ENCODE data around the gene IDH1. TPM values are rescaled to one million over a fixed set of nuclear protein-coding genes. Genes with fewer than 3 reads are reported as not detected.
A peak's percentile ranks its signal among the peaks of the same experiment; 100 is the strongest.

Gene IDH1
- total and polyA plus RNA-seq, 2 of the 13 experiments (the other 11 are each of a cell fraction or from before 2014, with no cell fraction given) = 312 to 1,077 TPM

GRCh38 chr2:208265801-208266552 lies 11.1 kb upstream of the IDH1 start, which contains the start of gene PIKFYVE (continued):
- TF ChIP-seq ZBTB40 (IDR thresholded peaks at IDR 0.05) (no peak), ZBTB40 (CRISPR knock-in tag; IDR thresholded peaks at IDR 0.05) (peak; percentile 73; the same call in 1 of the 2 replicates), ZNF275 (CRISPR knock-in tag; IDR thresholded peaks at IDR 0.05; ENCODE audit: borderline replicate concordance) (peak; percentile 47; the same call in 1 of the 2 replicates), TERF1 (CRISPR knock-in tag; IDR thresholded peaks at IDR 0.05) (no peak), ATF7-NPFF (CRISPR knock-in tag; IDR thresholded peaks at IDR 0.05; ENCODE audit: low read depth) (peak; percentile 57; the same call in 1 of the 2 replicates), ZNF432 (CRISPR knock-in tag; IDR thresholded peaks at IDR 0.05; ENCODE audit: borderline replicate concordance) (no peak), NFKBIZ (CRISPR knock-in tag; IDR thresholded peaks at IDR 0.05) (peak; percentile 64), SP2 (CRISPR knock-in tag; IDR thresholded peaks at IDR 0.05) (no peak), ZEB1 (IDR thresholded peaks at IDR 0.05; ENCODE audit: insufficient replicate concordance, low read depth) (peak; percentile 14), PLSCR1 (CRISPR knock-in tag; IDR thresholded peaks at IDR 0.05; ENCODE audit: borderline replicate concordance) (no peak; the same call in 1 of the 2 replicates), CREBL2 (CRISPR knock-in tag; IDR thresholded peaks at IDR 0.05; ENCODE audit: borderline replicate concordance) (no peak), NR0B2 (CRISPR knock-in tag; IDR thresholded peaks at IDR 0.05) (no peak)
